ENCODE measurements around the gene TCF7L1. TPM values are rescaled to one million over a fixed set of nuclear protein-coding genes. Genes with fewer than 3 reads are reported as not detected.

TCF7L1 gene
- total RNA-seq, 1 donor from 2014 or later: 83.8 TPM

- H3K36me3 Mint-ChIP-seq (ENCODE audit: low read depth, unreplicated experiment): no peaks in the 10 kb centered on the region
- H3K9me3 Mint-ChIP-seq (ENCODE audit: unreplicated experiment): no peaks in the 10 kb centered on the region
- peaks cover 23% of the 10 kb centered on the region for H3K27me3 Mint-ChIP-seq (ENCODE audit: unreplicated experiment)
- H3K27ac Mint-ChIP-seq (ENCODE audit: unreplicated experiment): peak overlapping the region; percentile 61
- DNase-seq (ENCODE audit: low spot score): no peak
- no peak for TF ChIP-seq CTCF (IDR thresholded peaks at IDR 0.05; ENCODE audit: unreplicated experiment)
- no peak overlapping the region for H3K4me3 Mint-ChIP-seq (ENCODE audit: unreplicated experiment)
- H3K4me1 Mint-ChIP-seq (ENCODE audit: unreplicated experiment): peaks cover 91% of the 10 kb centered on the region
Measured at GRCh38 chr2:85251070-85251616, 118.0 kb downstream of the TCF7L1 start.

- no peaks in the 10 kb centered on the region for H3K9me3 Mint-ChIP-seq (ENCODE audit: unreplicated experiment)
- TF ChIP-seq CTCF (IDR thresholded peaks at IDR 0.05; ENCODE audit: unreplicated experiment): no peak
- H3K27me3 Mint-ChIP-seq (ENCODE audit: unreplicated experiment): peaks cover 30% of the 10 kb centered on the region
- H3K36me3 Mint-ChIP-seq (ENCODE audit: low read depth, unreplicated experiment): peaks cover 4% of the 10 kb centered on the region
- H3K4me1 Mint-ChIP-seq (ENCODE audit: unreplicated experiment): peaks cover 82% of the 10 kb centered on the region
- H3K27ac Mint-ChIP-seq (ENCODE audit: unreplicated experiment): no peak overlapping the region
- H3K4me3 Mint-ChIP-seq (ENCODE audit: unreplicated experiment): no peak overlapping the region
- DNase-seq (ENCODE audit: low spot score): no peak
Measured at GRCh38 chr2:85253890-85254289, 120.7 kb downstream of the TCF7L1 start.

- TF ChIP-seq CTCF (IDR thresholded peaks at IDR 0.05; ENCODE audit: unreplicated experiment): no peak
- no peaks in the 10 kb centered on the region for H3K9me3 Mint-ChIP-seq (ENCODE audit: unreplicated experiment)
- H3K27me3 Mint-ChIP-seq (ENCODE audit: unreplicated experiment): peaks cover 34% of the 10 kb centered on the region
- H3K4me3 Mint-ChIP-seq (ENCODE audit: unreplicated experiment): peak overlapping the region; percentile 19
- no peak for DNase-seq (ENCODE audit: low spot score)
- peak overlapping the region; percentile 54 for H3K27ac Mint-ChIP-seq (ENCODE audit: unreplicated experiment)
- peaks cover 82% of the 10 kb centered on the region for H3K4me1 Mint-ChIP-seq (ENCODE audit: unreplicated experiment)
- H3K36me3 Mint-ChIP-seq (ENCODE audit: low read depth, unreplicated experiment): peaks cover 12% of the 10 kb centered on the region
Measured at GRCh38 chr2:85254540-85255300, 121.5 kb downstream of the TCF7L1 start.

GRCh38 chr2:85255456-85255812 lies 122.2 kb downstream of the TCF7L1 start:
- Mint-ChIP-seq H3K4me1 (ENCODE audit: unreplicated experiment) (peaks cover 85% of the 10 kb centered on the region), H3K9me3 (ENCODE audit: unreplicated experiment) (no peaks in the 10 kb centered on the region), H3K27ac (ENCODE audit: unreplicated experiment) (peak overlapping the region; percentile 94), H3K27me3 (ENCODE audit: unreplicated experiment) (peaks cover 39% of the 10 kb centered on the region), H3K36me3 (ENCODE audit: low read depth, unreplicated experiment) (peaks cover 12% of the 10 kb centered on the region), H3K4me3 (ENCODE audit: unreplicated experiment) (peak overlapping the region; percentile 84)
- DNase-seq (ENCODE audit: low spot score): no peak
- TF ChIP-seq CTCF (IDR thresholded peaks at IDR 0.05; ENCODE audit: unreplicated experiment): no peak

Measured in endothelial cell (in vitro differentiated cells).